Activated CD4-positive, CD25-positive, alpha-beta regulatory T cell treated with anti-CD3 and anti-CD28 coated beads, Interleukin-2, amount 50 U/mL, for 24 hours (primary cell): ENCODE measurements around the gene CHST15.

Experiments used
- ATAC-seq, 2 donors: fragments of 150-1000 bp; cut with Tn5 transposase; one replicate each; pipeline ENCODE4 v1.10.0; 2021; ENCODE audit warnings: mild to moderate bottlenecking in 1 of 2, moderate library complexity in 1 of 2

Gene CHST15

DNA sequence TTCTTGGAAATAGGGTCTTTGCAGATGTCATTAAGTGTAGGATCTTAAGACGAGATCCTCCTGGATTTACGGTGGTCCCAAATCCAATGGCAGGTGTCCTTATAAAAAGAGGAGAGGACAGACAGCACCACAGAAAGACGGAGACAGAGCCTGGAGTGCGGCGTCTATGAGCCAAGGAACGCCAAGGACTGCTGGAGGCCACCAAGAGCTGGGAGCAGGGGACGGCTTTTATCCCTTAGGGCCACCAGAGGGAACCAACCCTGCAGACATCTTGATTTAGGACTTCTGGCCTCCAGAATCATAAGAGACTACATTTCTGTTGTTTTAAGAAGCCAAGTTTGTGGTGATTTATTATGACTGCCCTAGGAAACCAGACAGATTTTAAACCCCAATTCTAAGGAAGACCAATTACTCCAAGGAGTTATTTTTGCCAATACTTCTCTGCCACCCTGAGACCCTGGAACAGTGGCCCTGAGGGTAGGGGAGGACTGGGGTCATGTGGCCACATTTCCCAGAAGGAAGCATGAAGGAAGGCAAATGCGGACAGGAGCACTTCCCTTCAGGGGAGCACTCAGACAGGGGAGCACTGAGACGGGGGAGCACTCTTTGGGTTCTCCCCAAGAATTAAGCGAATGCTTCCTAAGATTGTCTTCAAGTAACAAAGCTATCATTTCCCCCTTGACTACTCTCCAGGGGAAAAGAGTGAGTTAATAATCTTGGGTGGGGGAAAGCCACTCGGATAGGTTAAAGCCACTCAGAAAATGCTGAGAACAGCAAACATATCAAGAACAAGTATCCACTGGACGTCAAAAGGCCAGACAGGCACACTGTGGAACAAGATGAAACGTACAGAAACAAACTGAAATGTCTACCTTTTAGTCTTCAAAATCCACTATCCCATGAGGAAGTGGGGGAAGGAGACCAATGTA lies 67.5 kb downstream of the CHST15 start:
- ATAC-seq = no peak

DNA sequence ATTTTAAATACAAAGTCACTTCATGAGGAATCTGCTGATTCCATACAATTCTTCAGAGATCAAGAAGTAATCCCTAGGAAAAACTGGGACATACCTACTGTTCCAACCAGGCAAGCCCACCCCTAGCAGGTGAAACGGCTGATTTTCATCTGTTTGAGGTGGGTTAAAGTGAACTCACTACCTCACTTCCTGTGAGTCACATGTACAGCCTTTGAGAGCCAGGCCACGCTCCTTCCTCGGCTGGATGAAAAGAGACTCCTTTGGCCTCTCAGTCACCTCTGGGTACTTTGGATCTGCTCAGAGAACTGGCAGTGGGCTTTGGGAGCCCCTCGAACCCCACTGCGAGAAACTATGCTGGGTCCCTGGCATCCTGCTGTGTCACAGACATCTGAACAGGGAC lies 68.2 kb downstream of the CHST15 start:
- no peak for ATAC-seq

DNA sequence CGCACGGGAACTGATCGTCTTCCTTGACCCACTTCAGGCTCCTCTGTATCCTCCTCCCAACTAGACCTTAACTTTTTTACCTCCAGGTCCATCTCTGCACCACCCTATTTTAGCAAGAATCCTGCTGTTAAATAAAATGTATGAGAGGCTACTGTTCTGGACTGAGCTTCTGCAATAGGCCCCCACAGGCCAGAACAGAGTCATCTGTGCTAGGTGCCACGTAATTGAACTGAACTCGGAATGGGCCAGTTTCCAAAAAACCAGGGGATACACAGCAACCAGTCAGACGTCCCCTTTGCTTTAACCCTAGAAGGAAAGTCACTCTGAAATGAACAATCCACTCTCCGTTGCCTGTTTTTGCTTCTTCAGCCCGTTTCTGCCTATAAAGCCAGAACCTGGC lies 71.3 kb downstream of the CHST15 start:
- no peak for ATAC-seq

DNA sequence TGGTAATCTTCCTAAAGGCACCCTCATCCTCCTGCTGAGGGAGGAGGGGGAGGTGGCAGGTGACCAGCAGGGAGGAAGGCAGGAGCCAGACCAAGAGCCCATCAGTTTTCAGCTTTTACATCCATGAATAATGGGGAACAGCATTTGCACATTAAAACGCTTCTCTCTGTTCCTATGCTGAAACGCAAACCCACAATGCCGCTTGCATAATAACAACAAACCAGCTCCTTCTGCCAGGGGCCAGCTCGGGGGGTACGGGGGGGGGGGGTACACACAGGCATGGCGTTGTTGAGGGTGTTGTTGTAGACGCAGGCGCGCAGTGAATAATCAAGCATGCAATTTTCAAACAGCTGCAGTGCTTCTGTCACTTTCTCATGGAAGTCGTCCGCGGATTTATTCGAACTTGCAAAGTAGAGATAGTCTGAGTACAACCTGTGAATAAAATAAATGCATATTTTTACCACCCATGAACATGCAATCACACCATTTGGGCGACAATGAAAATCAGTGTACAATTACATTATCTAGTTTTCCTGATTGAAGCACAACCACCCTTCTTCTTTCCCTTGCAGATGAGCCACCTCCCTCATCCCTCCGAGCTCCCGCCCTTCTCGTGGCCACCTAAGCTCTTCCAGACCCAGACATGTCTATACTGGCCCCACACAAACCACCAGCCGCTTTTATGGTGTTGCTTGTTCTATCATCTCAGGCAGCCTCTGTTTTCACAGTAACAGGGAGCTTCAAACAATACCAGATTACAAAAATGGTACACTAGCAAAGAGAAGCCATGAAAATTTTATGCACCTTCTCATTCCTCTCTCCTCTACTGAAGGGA lies 72.2 kb downstream of the CHST15 start:
- ATAC-seq = no peak

DNA sequence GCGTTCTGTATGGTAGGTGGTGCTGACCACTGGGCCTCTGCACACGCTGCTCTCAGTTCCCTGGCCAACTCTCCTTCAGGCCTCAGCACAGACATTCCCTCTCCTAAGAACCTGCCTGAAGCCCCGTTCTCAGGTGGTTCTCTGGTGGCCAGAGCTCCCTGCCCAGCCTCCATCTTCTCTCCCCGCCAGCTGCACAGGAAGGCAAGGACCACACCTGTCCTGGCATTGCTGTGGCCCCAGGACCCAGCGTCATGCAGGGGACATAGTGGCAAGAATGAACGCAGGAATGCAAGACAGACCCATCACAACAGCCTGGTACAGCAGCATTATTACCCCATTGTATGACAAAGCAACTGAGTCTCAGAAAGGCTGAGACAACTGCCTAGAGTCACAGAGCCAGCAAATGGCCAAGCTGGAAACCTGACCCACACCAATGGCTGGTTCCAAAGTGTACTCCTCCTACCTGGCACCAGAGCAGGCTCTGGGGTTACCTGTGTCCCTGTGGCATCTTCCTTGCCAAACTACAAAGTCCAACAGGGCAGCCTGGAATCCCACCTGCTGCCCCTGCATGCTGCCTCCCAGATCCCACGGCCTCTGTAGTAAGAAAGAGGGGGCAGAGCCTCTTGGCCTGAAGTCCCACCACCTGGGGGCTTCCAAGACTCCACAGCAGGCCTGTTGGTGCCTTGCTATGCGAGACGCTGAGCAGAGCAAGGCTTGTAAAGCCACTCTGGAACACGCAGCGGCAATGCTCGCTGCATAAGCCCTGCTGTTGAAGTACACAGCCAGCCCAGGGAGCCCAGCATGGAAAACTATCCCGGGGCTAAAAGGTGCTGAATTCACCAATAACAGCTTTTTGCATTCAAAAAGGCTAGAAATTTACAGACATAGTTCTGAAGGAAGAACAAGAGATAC lies 73.3 kb downstream of the CHST15 start:
- ATAC-seq = no peak

DNA sequence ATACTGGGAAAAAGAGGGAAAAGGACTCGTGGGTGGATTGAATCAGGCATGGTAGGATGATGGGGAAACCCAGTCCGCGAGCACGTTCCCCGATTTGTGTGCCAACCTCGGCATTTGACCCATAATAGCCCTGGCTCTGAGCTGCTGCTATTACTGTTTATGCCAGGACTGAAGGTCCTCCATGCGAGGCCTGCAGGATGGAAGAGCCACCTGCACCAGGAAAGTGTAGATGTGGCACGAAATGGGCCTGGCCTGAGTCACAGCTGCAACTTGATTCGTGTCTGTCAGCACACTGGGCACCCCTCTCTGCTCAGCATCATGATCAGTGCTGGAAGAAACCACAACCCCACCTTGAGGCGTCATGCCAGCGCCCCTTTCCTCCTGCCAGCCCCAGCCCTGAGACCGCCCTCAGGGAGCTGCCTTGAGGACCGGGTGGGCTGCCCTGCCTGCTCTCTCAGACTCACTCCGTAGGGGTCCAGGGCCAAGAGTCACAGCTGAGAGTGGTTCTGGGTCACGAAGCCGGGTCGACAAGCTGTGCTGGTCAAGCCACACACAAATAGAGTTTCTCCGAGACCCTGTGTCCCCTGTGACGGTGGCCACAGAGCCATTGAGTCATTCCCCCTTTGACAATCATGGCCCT lies 74.4 kb downstream of the CHST15 start:
- ATAC-seq = no peak

DNA sequence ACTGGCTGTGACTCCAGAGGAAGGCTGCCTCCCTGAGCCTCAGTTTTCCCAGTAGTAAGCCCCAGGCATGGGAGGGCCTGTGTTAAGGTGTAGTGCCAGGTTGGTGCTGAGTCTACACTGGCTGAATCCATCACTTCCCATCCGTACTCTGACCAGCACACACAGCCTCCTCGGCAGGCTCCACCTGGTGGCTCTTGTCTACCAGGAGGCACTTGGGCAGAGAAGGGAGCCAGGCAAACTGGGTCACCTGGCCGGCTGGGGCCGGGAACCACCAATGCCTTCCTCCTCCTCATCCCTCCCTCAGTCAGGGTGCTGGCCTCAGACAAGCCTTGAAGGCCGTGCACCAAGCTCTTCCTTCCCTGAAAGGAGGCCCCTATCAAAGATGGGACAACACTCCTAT lies 75.7 kb downstream of the CHST15 start:
- no peak for ATAC-seq

DNA sequence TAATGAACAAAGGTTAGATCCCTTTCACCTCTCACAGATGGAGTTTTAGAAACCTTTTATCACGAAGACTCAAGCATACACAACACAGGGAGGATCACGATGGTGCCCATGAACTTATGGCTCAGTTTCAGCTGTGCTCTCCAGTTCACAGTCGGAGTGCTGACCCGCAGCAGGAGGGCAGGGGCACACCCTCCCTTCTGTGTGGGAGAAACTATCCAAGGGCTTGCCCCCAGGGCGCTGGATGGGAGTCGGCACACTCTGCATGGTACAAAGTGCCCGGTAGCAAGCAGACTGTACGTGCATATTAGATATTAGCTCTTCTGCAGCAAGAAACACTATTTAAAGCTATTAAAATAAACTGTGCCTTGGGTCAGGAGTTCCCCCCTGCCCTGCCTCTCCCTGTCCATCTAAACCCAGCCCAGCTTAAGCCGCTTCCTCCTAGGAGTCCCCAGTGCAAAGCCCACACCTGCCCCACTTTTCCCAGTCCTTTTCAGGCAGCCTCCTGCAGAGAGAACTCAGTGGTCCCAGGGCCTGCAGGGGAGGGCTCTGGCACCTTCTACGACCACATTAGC lies 76.5 kb downstream of the CHST15 start:
- no peak for ATAC-seq

DNA sequence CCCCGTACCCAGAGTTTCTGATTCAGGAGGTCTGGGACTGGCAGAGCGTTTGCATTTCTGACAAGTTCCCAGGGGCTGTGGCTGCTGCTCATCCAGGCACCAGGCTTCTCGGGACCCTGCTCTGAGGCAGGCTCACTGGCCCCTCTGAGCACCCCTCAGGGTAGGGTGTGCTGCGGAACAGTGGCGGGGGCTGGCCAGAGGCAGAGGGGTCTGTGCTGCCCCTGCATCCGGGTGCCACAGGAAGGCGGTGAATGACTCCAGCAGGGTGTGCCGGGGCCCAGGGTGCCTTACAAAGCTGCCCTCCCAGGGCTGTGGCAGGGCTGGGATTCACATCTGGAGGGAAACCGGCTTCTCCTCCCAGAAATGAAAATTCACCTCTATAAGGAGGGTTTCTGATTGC lies 77.4 kb downstream of the CHST15 start:
- no peak for ATAC-seq

DNA sequence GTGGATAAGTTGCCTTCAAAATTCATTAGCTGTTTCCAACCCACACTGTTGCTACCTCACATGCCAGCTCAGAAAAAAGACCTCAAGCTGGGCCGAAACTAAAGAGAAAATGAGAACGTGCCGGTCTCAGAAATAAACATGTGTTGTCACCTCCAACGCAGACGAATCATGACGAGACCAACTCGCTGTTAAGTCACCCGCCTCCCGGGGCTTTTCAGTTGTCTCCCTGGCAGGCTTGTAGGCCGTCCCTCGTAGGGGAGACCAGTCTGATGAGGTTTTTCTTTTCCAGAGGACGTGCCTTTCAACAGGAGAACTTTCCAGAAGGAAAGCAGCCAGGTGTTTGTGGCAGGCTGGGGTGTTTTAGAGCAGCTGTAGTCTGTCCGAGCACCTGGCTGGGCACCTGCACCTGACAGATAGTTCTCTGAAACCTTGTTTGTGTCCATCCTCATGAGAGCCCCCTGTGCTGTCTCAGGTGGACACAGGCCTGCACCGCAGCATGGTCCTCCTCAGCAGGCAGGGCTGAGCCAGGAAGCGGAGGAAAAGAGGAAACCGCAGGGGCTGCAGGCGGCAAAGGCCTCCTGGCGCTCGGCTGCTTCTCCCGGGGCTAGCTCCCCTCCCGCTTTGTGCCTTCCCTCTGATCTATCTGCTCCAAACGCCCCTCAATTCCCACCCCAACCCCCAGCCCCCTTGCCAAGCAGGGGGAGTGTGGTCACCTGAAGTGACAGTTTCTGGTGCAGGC lies 78.8 kb downstream of the CHST15 start:
- no peak for ATAC-seq

DNA sequence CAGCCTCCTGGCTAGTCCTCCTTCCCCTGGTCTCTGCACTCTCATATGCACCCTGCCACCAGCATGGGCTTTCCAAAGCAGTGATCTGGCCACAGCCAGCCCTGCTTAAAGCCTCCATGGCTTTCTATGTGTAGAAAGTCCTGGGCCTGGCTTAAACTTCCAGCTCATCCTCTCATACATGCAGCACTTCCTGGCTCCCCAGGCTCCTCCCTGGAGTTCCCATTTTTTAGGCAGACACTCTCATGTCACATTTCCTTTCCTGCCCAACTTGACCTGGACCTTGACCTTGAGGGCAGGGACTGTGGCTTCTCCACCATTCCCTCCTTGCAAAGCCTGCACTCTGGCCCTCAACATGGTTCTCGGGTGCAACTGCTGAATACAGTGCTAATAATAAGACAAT lies 79.5 kb downstream of the CHST15 start:
- ATAC-seq = no peak

DNA sequence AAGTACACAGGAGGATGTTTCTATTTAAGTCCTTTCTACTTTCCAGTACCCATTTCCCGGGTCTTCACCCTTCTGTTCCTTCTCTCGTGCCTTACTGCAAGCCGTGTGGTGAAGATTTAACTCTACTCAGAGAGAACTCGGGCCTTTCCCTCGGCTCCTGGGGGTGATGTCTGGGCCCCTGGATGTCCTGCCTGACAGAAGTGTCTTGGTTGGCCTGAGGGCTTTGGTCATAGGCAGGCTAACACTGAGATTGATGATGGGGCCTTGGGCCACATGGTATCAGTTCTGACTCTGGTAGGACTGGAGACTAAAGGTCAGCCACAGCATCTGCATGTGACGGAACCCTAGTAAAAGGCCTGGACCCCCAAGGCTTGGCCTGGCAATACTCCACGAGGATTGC lies 80.4 kb downstream of the CHST15 start:
- ATAC-seq = no peak

DNA sequence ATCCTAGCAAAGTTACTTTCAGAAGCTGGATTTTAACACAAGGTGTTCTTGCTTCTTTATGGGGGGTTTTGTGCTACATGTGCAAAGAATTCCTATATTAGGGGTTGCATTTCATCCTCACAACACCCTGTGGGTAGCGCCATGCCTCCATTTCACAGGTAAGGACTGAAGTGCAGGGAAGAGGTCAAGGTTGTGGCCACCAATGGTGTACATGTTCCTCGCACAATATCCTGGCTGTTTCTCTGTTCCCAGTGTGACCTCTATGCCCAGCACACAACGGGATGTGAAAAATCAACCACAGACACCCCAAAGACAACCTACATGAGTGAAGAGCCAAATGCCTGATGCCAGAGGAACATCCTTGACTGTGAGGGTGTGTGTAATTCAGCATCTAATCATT lies 80.8 kb downstream of the CHST15 start:
- no peak for ATAC-seq

DNA sequence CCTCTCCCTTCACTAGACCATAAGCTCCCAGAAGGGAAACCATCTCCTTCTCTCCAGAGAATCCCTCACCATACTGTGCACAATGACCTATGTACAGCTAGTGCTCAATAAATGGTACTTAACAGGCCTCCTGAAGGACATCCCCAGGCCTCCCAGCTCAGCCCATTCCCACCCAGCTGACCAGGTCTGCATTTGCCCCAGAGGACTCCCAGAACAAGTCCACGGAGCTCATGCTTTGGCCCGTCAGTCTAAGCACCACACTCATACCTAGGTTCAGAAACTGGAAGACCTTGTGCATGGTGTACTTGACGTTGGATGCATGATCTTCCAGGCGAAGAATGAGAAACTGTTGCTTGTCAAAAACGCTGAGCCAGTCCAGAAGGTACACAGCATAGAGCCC lies 81.3 kb downstream of the CHST15 start:
- ATAC-seq = no peak

DNA sequence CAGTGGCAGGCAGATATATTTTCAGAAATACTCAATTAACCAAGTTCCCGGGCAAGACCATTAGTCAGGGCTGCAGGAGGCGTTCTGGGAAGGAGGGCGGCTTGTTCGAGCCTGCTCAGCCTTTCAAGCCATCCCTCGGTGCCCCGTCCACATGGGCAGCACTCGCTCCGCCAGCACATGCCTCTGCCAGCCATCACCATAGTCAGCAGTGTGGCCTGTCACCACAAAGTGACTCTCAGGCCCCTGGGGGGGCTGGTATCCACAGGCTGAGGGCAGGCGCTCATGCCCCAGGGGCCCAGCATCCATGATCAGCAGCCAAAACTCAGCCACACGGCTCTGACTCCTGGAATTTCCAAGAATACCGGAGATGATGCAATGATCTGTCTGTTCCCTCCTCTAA lies 81.9 kb downstream of the CHST15 start:
- no peak for ATAC-seq

DNA sequence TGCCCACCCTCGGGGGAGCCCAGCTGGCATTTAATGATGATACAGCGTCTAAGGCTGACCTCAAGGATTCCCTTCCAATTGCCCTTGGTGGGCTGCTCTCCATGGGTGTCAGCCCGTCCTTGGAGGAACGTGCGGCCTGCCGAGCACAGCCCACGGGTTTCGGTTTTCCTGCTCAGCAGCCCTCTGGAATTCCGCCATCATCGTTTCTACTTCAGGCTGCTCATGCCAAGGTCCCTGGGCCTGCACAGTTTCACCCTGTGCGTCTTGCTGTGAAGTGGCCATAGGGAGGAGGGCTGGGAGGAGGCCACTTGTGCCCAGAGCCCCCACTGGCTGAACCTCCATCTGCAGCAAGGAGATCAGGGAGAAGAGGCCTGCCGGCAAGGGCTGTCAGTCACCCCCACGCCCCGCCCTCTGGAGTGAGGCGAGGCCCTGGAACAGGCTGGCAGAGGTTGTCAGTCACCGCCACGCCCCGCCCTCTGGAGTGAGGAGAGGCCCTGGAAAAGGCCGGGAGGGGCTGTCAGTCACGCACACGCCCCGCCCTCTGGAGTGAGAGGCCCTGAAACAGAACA lies 82.8 kb downstream of the CHST15 start:
- ATAC-seq = no peak

DNA sequence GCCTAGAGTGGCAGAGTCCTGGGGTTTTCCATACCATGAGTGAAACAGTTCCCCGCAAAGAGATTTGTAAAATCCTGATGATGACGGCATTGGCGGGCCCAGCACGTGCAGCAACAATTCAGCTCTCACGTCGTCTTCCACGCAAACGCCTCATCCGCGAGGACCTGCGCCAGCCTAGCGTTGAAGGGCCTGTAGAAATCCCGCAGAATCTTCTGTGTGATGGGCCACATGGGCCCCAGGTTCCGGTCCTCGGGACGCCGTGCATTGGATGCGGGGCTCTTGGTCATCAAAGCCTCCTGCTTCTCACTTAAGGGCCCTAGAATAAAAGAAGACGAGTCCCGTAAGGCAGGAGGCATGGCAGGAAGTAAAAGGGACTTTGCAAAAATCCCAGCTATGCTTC lies 83.4 kb downstream of the CHST15 start:
- no peak for ATAC-seq

DNA sequence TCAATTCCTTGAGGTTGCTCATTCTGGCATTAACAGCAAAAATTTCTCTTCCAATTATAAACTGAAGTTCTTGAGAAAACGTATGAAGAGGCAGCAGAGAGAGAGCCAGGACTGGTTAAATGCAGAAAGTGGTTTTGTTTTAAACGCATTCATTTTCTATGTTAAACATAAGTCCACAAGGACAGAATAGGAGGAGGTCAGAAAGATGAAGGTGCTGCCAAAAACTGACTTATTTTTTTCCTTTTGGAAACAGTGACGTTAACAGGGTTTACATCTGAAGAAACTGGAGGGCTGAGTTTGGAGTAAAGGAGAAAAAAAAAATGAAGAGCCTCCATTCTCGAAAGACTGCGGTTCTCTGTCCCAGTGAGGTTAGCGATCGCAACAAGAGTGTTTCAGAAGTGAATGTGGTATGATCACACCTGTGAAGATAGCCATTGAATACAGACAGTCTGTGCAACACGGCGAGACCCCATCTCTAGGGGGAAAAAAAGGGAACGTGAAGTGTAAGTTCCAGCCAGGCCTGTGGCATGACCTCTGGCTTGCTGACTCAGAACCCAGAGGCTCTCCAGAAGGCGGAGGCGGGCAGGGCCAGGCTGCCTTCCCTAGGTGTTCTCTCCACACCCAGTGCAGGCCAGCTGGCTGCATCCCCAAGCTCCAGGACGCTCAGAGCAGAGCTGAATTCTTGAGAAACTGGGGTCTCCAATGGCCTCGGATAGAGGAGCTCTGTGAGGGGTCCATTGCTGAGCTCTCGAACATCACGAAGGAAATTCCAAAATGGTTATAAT lies 84.0 kb downstream of the CHST15 start:
- ATAC-seq = no peak

DNA sequence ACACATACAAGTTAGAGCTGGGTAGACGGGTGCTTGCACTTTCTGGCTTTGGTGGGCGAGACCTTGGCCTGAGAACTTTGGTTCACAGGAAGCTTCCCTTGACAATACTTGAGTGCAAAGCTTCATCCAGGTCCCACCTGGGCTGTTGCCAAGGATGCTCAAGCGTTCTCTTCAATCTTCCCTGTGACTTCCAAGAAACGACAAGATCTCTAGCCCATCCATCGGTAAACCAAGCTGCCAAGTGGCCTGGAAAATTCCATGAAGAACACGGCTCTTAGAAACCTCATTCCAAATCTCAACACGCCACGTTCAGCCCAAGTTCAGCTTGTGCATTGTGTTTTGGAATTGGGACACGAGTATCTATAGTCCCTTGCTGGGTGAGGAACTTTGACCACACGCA lies 84.7 kb downstream of the CHST15 start:
- ATAC-seq = no peak

DNA sequence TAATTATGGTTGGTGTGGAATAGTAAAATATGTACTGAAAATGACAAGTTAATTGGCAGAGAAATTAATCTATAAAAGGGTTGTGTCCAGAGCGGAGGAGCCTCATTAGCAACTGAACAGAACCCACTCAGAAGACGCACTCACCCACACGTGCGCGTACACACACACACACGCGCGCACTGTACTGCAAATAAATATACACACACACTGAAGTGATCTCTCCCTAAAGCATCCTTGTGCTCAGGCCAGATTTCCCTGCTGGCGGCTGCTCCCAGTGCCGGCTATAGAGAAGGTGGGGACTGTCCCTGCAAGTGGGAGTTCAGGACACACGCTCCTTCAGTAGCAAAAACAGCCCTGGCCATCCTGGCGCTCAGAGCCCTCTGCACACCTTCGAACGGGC lies 85.2 kb downstream of the CHST15 start:
- ATAC-seq = no peak
